ENCODE data around the gene MGAT4C.

- TF ChIP-seq CTCF (conservative IDR thresholded peaks at IDR 0.05; ENCODE audit: low read depth, low read length) = no peak
- TF ChIP-seq EZH2phosphoT487 (IDR thresholded peaks at IDR 0.05; ENCODE audit: borderline replicate concordance, low read length) = no peak
- no peak for TF ChIP-seq EZH2 (IDR thresholded peaks at IDR 0.05; ENCODE audit: low read length, unreplicated experiment)
Measured at GRCh38 chr12:86188226-86188625, 68.0 kb downstream of the MGAT4C start.

Measured in PC-3 (cell line).